A549 (cell line): ENCODE results near the gene HIC1. TPM values are rescaled to one million over a fixed set of nuclear protein-coding genes. Genes with fewer than 3 reads are reported as not detected.

ENCODE experiments used
- ATAC-seq, 2 experiments: fragments of 200-7000 bp in 1 of 2; fragments of >200 bp in 1 of 2; cut with Nextera tagmentation in 1 of 2; cut with Tn5 transposase in 1 of 2; 3 replicates each; pipeline versions ENCODE4 v1.8.0 to v1.9.1; 2018 to 2020; ENCODE audit warnings: mild to moderate bottlenecking in 1 of 2, moderate library complexity in 1 of 2
- CTCF ChIA-PET: fragments of 300-600 bp; sonication (Branson Sonifier 250); formaldehyde crosslinking; extraction: SDS; loops from one replicate; lab custom pipeline; 2021; ENCODE audit warnings: antibody characterized with exemption, inconsistent platforms; lab: Yijun Ruan, JAX
- POLR2A ChIA-PET: fragments of 350-600 bp; formaldehyde crosslinking; extraction: SDS; loops from one replicate; lab custom pipeline; 2021; ENCODE audit warnings: antibody characterized with exemption, inconsistent platforms; lab: Yijun Ruan, JAX
- DNase-seq, 2 experiments: peaks; one replicate each; pipeline versions ENCODE4 v3.0.0 to v3.0.0-alpha.2; 2011 to 2016; ENCODE audit warnings: low read depth in 1 of 2, low spot score in 1 of 2
- FAIRE-seq: peaks from 2 replicates; lab custom pipeline; 2011; peaks lifted over from hg19 to GRCh38; lab: Jason Lieb, UNC
- H3K27ac ChIP-seq, 2 experiments: fragments of >200 bp; sonication (Bioruptor Twin); formaldehyde crosslinking; 3 replicates each; pipeline ENCODE4 v1.5.1; 2016 to 2017
- H3K4me1 ChIP-seq: fragments of >200 bp; sonication (Bioruptor Twin); formaldehyde crosslinking; 3 replicates; pipeline ENCODE4 v1.6.1; 2016
- H3K4me2 ChIP-seq: fragments of >200 bp; sonication (Bioruptor Twin); formaldehyde crosslinking; 3 replicates; pipeline ENCODE4 v1.6.1; 2016
- H3K4me3 ChIP-seq: fragments of >200 bp; sonication (Bioruptor Twin); formaldehyde crosslinking; 3 replicates; pipeline ENCODE4 v1.5.1; 2016
- H3K9me3 ChIP-seq: fragments of >200 bp; sonication (Bioruptor Twin); formaldehyde crosslinking; 3 replicates; pipeline ENCODE4 v1.6.1; 2016
- ATOH8 ChIP-seq: fragments of 250-450 bp; sonication (Bioruptor Pico); IDR thresholded peaks from 2 replicates; pipeline ENCODE4 v1.5.0; 2020; ENCODE audit warnings: low read depth, mild to moderate bottlenecking, moderate library complexity
- BCL3 ChIP-seq: fragments of >200 bp; sonication (Bioruptor Twin); formaldehyde crosslinking; IDR thresholded peaks from 3 replicates; pipeline ENCODE4 v1.6.1; 2016
- CBX2 ChIP-seq: fragments of 200-600 bp; sonication (generic); IDR thresholded peaks from 2 replicates; pipeline ENCODE4 v1.6.1; 2016; ENCODE audit warnings: low read depth, mild to moderate bottlenecking, borderline replicate concordance
- CBX8 ChIP-seq: fragments of 200-600 bp; sonication (generic); IDR thresholded peaks from 2 replicates; pipeline ENCODE4 v1.6.1; 2016
- CEBPB ChIP-seq, 2 experiments: fragments of >200 bp in 1 of 2; sonication (Bioruptor Twin) in 1 of 2; formaldehyde crosslinking in 1 of 2; IDR thresholded peaks; 2 replicates each; pipeline ENCODE4 v1.6.1; 2012 to 2016
- CHD2 ChIP-seq: fragments of 150-350 bp; IDR thresholded peaks from 2 replicates; pipeline ENCODE4 v1.6.1; 2014; ENCODE audit warnings: low read length; ENCODE audit not compliant: partially characterized antibody
- CTCF ChIP-seq: fragments of >200 bp; sonication (Bioruptor Twin); formaldehyde crosslinking; IDR thresholded peaks from 3 replicates; pipeline ENCODE4 v1.5.1; 2016
- EHMT2 ChIP-seq: fragments of 200-600 bp; sonication (generic); IDR thresholded peaks from 2 replicates; pipeline ENCODE4 v1.6.1; 2016; ENCODE audit warnings: antibody characterized with exemption, low read depth, mild to moderate bottlenecking, moderate library complexity
- ELK1 ChIP-seq: fragments of 150-350 bp; IDR thresholded peaks from 2 replicates; pipeline ENCODE4 v1.6.1; 2014; ENCODE audit warnings: low read depth, mild to moderate bottlenecking, low read length
- ESRRA ChIP-seq: fragments of 150-350 bp; IDR thresholded peaks from 2 replicates; pipeline ENCODE4 v1.6.1; 2014; ENCODE audit warnings: mild to moderate bottlenecking, low read length, borderline replicate concordance
- GATA3 ChIP-seq: IDR thresholded peaks from 2 replicates; pipeline ENCODE4 v1.6.1; 2012; ENCODE audit warnings: borderline replicate concordance
- HES2 ChIP-seq: fragments of >200 bp; sonication (Bioruptor Twin); formaldehyde crosslinking; IDR thresholded peaks from 2 replicates; pipeline ENCODE4 v1.6.1; 2016
- HEYL ChIP-seq: fragments of 250-450 bp; sonication (Bioruptor Pico); IDR thresholded peaks from 2 replicates; pipeline ENCODE4 v1.8.0; 2021; ENCODE audit warnings: mild to moderate bottlenecking, moderate library complexity
- HMGXB4 ChIP-seq: fragments of 250-450 bp; sonication (Bioruptor Pico); IDR thresholded peaks from 2 replicates; pipeline ENCODE4 v1.5.0; 2021; ENCODE audit warnings: mild to moderate bottlenecking, moderate library complexity, borderline replicate concordance
- HOXB13 ChIP-seq: fragments of 250-450 bp; sonication (Bioruptor Pico); IDR thresholded peaks from 2 replicates; pipeline ENCODE4 v1.5.0; 2020; ENCODE audit warnings: low read depth, mild to moderate bottlenecking, moderate library complexity
- JUN ChIP-seq, 2 experiments: fragments of >200 bp; sonication (Bioruptor Twin); formaldehyde crosslinking; IDR thresholded peaks; 2 replicates in 1 of 2; 3 replicates in 1 of 2; pipeline ENCODE4 v1.6.1; 2016 to 2017
- KDM1A ChIP-seq: fragments of 200-600 bp; sonication (generic); IDR thresholded peaks from 2 replicates; pipeline ENCODE4 v1.6.1; 2016; ENCODE audit warnings: low read depth, mild to moderate bottlenecking
- MAZ ChIP-seq: fragments of 150-350 bp; IDR thresholded peaks from 2 replicates; pipeline ENCODE4 v1.6.1; 2014; ENCODE audit warnings: antibody characterized with exemption, low read depth, low read length, borderline replicate concordance
- NR3C1 ChIP-seq: fragments of >200 bp; sonication (Bioruptor Twin); formaldehyde crosslinking; IDR thresholded peaks from 3 replicates; pipeline ENCODE4 v1.6.1; 2017
- PHF8 ChIP-seq: fragments of 200-600 bp; sonication (generic); IDR thresholded peaks from 2 replicates; pipeline ENCODE4 v1.6.1; 2016; ENCODE audit warnings: low read depth, mild to moderate bottlenecking, antibody characterized with exemption, moderate library complexity, borderline replicate concordance
- POLR2AphosphoS2 ChIP-seq: conservative IDR thresholded peaks from 2 replicates; pipeline ENCODE4 v1.6.1; 2012; ENCODE audit warnings: low read length, improper control_type of control experiment, inconsistent platforms
- RCOR1 ChIP-seq: fragments of 150-350 bp; IDR thresholded peaks from 2 replicates; pipeline ENCODE4 v1.6.1; 2014; ENCODE audit warnings: antibody characterized with exemption, low read length, low read depth
- SMC3 ChIP-seq: fragments of >200 bp; sonication (Bioruptor Twin); formaldehyde crosslinking; IDR thresholded peaks from 3 replicates; pipeline ENCODE4 v1.6.1; 2018; ENCODE audit warnings: inconsistent platforms
- SREBF2 ChIP-seq: fragments of 450-650 bp; IDR thresholded peaks from 2 replicates; pipeline ENCODE4 v1.6.1; 2014; ENCODE audit warnings: mild to moderate bottlenecking, moderate library complexity
- TFCP2L1 ChIP-seq: fragments of 250-450 bp; sonication (Bioruptor Pico); IDR thresholded peaks from 2 replicates; pipeline ENCODE4 v1.5.0; 2021; ENCODE audit warnings: mild to moderate bottlenecking
- ZC3H11A ChIP-seq: fragments of 450-650 bp; IDR thresholded peaks from 2 replicates; pipeline ENCODE4 v1.6.1; 2014; ENCODE audit warnings: antibody characterized with exemption, mild to moderate bottlenecking
- ZNF302 ChIP-seq: fragments of 250-450 bp; sonication (Bioruptor Pico); IDR thresholded peaks from 2 replicates; pipeline ENCODE4 v1.9.0; 2021; ENCODE audit warnings: inconsistent platforms, mild to moderate bottlenecking, moderate library complexity
- WGBS: methylation state at CpG from one replicate; pipeline ENCODE4 v1.1.6; 2017; ENCODE audit errors: missing lambda C conversion rate; 5-methylcytosine and 5-hydroxymethylcytosine counted together
- polyA plus RNA-seq, 4 experiments: library from polyadenylated mRNA; depleted of rRNA in 3 of 4; stranded (reverse); fragments of >200 nt; fragmentation: RNase III in 1 of 4; extraction: RNeasy Plus Mini Kit Qiagen cat#74134 plus additional on column Dnase treatment in 1 of 4; gene quantifications; 2 replicates in 3 of 4; 3 replicates in 1 of 4; pipeline ENCODE4 v1.2.3, GENCODE V29; 2011 to 2017

HIC1 gene
- polyA plus RNA-seq, 2 of the 4 experiments (the other 2 are of a cell fraction) = 0.13 to 1.3 TPM

GRCh38 chr17:2068031-2068518 is 13.2 kb downstream of the HIC1 start:
- CTCF ChIA-PET = interaction anchor here (0.8 to 16.6 kb wide), 5 partner anchors 9 to 214 kb away, joined by 3 to 217 read pairs (median 5); partner anchors contain the start of gene HIC1
- TF ChIP-seq PHF8 (no peak), CTCF (no peak), ATOH8 (CRISPR knock-in tag) (no peak), HOXB13 (CRISPR knock-in tag) (no peak), ZC3H11A (no peak), TFCP2L1 (CRISPR knock-in tag) (no peak), CBX2 (no peak), EHMT2 (no peak), CBX8 (no peak), HEYL (CRISPR knock-in tag) (no peak), RCOR1 (no peak)
- DNase-seq (no peak), ATAC-seq (no peak), FAIRE-seq (no peak)
- no peak overlapping the region for H3K4me3 ChIP-seq
- POLR2A ChIA-PET = no interaction called here
- no peak overlapping the region for H3K27ac ChIP-seq
- H3K4me2 ChIP-seq = no peak overlapping the region
- H3K4me1 ChIP-seq = no peaks in the 10 kb centered on the region
- WGBS = 88% methylated on average over 6 of the region's 6 CpGs
- H3K9me3 ChIP-seq = no peaks in the 10 kb centered on the region

GRCh38 chr17:2068519-2069051 is 13.7 kb downstream of the HIC1 start:
- 91% methylated on average over 15 of the region's 15 CpGs for WGBS
- no peak for DNase-seq
- POLR2A ChIA-PET = no interaction called here

More at GRCh38 chr17:2068519-2069051, 13.7 kb downstream of the HIC1 start:
- Histone ChIP-seq H3K4me1 (no peaks in the 10 kb centered on the region), H3K9me3 (no peaks in the 10 kb centered on the region), H3K4me3 (no peak overlapping the region), H3K27ac (no peak overlapping the region), H3K4me2 (no peak overlapping the region)
- ATAC-seq (no peak), FAIRE-seq (no peak)
- CTCF ChIA-PET = interaction anchor here (0.8 to 16.6 kb wide), 6 partner anchors 9 to 214 kb away, joined by 3 to 217 read pairs (median 4); partner anchors contain the start of gene HIC1
- TF ChIP-seq MAZ (no peak), ELK1 (no peak), GATA3 (no peak), KDM1A (no peak), SREBF2 (no peak), BCL3 (no peak), CHD2 (no peak), HES2 (no peak), CTCF (no peak), ZNF302 (no peak), JUN (IDR thresholded peaks at IDR 0.05) (no peak), POLR2AphosphoS2 (no peak), NR3C1 (no peak), SMC3 (no peak), HMGXB4 (CRISPR knock-in tag) (no peak), EHMT2 (no peak), ZC3H11A (no peak), ESRRA (no peak), CEBPB (IDR thresholded peaks at IDR 0.05) (no peak)
